Activated CD8-positive, alpha-beta memory T cell treated with anti-CD3 and anti-CD28 coated beads for 48 hours (primary cell): ENCODE measurements around the gene PKNOX1.
"Not testable (repeated sequence)": the region's sequence is repeated elsewhere in the genome, so short reads cannot be mapped to it uniquely, and the experiment has no call there.

Source experiments
- DNase-seq, 3 experiments: peaks; one replicate each; pipeline ENCODE4 v3.0.0-alpha.2; 2020; ENCODE audit warnings: low read depth in 2 of 3, low spot score in 2 of 3

PKNOX1 gene

GRCh38 chr21:42983869-42984268 is 9.5 kb downstream of the PKNOX1 start:
- DNase-seq, result no peak

DNA sequence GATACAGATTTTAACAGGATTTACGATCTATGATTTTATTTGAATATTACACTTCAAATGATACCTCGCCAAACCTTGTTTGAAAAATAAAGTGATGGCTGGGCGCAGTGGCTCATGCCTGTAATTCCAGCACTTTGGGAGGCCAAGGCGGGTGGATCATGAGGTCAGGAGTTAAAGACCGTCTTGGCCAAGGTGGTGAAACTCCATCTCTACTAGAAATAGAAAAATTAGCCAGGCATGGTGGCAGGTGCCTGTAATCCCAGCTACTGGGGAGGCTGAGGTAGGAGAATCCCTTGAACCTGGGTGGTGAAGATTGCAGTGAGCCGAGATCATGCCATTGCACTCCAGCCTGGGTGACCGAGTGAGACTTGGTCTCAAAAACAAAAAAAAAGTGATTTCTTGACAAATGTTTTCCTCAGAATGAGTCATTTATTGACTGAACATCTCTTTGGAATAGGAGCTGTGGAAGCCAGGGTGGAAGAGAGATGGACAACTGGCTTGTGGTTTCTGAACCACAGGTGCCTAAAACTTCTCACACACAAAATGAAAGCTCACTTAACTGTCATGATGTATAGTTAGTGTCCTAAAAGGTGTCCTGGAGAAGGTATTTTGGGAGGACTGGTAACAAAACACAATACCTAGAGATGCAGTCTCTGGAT is 11.9 kb downstream of the PKNOX1 start:
- DNase-seq, result no peak

- no peak for DNase-seq
These were observed 14.0 kb downstream of the PKNOX1 start for GRCh38 chr21:42988236-42988965.

GRCh38 chr21:42989370-42989769 is 15.0 kb downstream of the PKNOX1 start:
- not testable (repeated sequence) for DNase-seq

- no peak for DNase-seq
These were observed 15.7 kb downstream of the PKNOX1 start for GRCh38 chr21:42989816-42990650.

DNA sequence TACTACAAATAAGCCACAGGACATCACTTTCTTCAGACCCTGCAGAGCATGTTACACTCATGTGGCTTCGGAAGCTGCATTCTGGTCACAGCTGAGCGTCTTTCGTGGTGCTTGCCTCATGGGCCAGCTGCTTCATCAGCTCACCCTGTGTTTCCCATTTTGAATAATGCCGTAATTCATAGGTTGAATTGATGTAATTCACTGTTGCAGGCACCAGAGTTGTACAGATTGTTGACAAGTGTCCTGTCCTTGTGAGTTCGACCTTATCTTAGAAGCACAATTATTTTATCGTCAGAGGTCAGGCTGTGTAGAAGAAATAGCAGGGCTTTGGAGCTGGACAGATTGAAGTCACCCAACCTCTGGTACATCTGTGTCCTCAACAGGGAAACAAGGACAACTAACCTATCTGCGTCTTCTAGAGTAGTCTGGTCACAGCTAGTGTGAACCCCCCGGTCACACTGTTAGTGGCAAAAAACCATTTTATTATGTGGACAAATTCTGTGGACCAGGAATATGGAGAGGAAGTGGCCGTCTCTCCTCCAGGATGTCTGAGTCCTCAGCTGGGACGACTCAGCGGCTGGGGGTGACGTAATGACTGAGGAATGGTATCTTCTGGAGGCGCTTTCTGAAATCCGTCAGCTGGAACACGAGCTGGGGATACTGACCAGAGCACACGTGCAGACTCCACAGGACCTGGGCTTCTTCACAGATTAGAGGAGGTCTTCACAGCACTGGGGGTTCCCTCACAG is 17.8 kb downstream of the PKNOX1 start:
- DNase-seq, result no peak

DNA sequence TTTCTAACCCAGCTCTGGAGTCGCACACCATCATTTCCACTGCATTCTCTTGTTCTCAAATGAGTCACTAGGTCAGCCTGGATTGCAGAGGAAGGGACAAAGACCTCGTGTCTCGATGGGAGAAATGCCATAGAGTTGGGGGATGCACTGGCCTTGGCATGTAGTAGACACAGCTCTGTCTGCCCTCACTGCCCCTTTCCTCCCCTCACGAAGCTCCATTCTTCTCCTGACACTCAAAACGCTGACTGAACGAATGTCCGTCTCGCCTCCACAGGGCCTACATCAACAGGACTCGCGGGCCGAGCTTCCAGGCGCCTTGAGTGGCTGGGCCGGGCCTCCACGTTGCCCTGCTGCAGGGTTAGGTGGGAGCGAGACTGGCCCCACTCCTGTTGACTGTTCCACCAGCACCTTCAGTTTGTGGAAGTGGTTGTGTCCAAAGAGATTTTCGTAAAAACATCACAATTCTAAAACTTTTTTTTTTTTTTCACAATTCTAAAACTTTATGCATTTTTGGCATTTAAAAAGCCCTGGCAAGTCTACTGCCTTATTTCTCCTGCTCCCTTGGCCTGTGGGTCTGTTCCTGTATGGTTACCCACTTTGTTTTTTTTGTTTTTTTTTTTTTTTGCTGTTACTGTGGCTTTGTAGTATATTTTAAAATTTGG is 18.8 kb downstream of the PKNOX1 start:
- no peak for DNase-seq

- no peak for DNase-seq
These were observed 22.7 kb downstream of the PKNOX1 start for GRCh38 chr21:42997053-42997452.

- DNase-seq, result not testable (repeated sequence)
These were observed 23.6 kb downstream of the PKNOX1 start for GRCh38 chr21:42997983-42998382.

DNA sequence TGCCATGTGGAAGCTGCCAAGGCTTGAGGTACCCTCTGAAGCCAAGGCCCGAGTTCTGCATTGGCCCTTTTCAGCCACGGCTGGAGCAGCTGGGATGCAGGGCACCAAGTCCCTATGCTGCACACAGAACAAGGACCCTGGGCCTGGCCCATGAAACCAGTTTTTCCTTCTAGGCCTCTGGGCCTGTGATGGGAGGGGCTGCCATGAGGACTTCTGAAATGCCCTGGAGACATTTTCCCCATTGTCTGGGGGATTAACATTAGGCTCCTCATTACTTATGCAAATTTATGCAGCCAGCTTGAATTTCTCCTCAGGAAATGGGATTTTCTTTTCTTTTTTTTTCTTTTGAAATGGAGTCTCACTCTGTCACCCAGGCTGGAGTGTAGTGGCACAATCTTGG is 24.8 kb downstream of the PKNOX1 start:
- DNase-seq, result not testable (repeated sequence)

- not testable (repeated sequence) for DNase-seq
These were observed 25.7 kb downstream of the PKNOX1 start for GRCh38 chr21:43000041-43000440.

DNA sequence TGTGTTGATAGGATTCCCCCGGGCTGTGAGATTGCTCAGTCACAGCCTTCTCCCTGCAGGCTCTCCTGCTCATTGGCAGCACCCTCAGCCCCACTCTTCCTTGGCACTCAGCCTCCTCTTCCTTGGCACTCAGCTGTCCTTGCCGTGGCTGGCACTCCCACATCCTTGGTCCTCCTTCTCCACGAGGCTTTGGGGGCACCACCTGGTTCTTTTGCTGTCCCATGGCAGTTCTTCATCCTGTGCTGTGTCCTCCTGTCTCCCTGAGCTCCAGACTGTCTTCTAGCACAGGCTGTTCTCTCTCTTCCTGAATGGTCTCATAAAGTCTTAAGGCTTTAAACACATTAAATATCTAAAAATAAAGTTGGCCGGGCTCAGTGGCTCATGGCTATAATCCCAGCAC is 27.0 kb downstream of the PKNOX1 start:
- no peak for DNase-seq

DNA sequence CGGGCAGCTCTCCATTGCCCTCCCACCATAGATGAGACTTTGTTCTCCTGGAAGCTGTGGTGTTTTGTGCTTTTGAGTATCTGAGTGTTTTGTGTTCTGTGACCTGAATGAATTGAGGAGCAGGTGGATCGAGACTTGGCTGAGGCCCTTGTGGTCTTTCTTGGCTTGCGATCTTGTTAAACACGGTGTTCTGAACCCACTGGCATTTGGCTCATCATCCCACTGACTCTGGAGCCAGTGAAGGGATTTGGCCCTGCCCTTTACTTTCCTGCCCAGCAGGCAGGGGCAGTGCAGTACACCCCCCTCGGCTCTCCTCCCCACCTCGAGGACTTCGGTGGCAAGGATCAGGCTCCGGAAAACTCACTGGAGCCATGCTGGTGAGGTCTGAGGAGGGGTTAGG is 30.6 kb downstream of the PKNOX1 start:
- DNase-seq, result no peak

DNA sequence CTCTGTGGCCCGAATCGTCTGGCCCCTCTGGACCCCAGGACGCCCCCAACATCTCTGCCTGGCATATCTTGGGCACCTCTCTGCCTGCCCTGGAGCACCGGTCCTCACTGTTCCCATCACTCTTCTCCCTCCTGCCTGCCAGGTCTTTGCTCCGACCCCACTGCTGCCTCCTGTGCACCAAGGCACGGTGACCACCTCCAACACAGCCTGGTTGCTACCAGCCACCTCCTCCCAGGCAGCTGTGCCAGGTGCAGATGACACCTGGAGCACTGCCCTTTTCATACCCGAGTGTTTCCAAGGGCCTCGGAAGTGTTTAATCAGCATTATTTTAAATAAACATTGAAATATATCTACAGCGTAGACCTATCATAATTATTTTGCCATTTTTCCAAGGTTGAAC is 31.3 kb downstream of the PKNOX1 start:
- no peak for DNase-seq

- not testable (repeated sequence) for DNase-seq
These were observed 31.9 kb downstream of the PKNOX1 start for GRCh38 chr21:43006051-43006873.

GRCh38 chr21:43006874-43007208 is 32.5 kb downstream of the PKNOX1 start:
- DNase-seq, result no peak

- DNase-seq, result no peak
These were observed 38.2 kb downstream of the PKNOX1 start for GRCh38 chr21:43012596-43012995.

GRCh38 chr21:43015906-43016540 is 41.7 kb downstream of the PKNOX1 start:
- DNase-seq, result no peak

- DNase-seq, result no peak
These were observed 42.4 kb downstream of the PKNOX1 start for GRCh38 chr21:43016728-43017127.
